ENCODE data around the gene CD247. TPM values are rescaled to one million over a fixed set of nuclear protein-coding genes. Genes with fewer than 3 reads are reported as not detected.

The CD247 gene
- total and polyA plus RNA-seq, 2 of the 13 experiments (the other 11 are each of a cell fraction or from before 2014, with no cell fraction given) = 0.20 TPM; not detected in 1

DNA sequence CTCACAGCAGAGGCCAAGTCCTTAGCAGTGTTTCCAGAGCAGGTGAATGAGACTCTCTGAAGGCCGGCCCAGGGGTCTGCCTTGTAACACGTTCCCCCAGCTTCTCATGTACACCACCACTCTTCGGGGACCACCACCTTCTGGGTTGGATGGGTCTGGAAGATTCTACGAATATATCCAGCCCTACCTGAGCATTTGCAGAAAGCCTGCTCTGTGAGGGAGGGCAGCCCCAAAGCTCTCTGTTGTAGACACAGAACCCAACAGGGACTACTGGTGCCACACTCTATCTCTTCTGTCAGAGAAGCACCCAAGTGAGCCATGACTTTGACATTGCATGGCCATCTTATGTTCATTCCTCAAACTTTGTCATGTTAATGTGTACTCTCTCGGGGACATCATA is 61.8 kb downstream of the CD247 start:
- H3K79me2 ChIP-seq (ENCODE audit: insufficient read depth, low read length) = no peaks in the 10 kb centered on the region
- H3K27me3 ChIP-seq (ENCODE audit: control insufficient read depth in 1 of 2, insufficient read depth in 2 of 2, low read length in 2 of 2) = peaks cover 7 to 52% of the 10 kb centered on the region in 2 experiments
- H3K9ac ChIP-seq (ENCODE audit: insufficient read depth, low read depth, low read length) = no peak overlapping the region
- peaks cover 6% of the 10 kb centered on the region for H3K4me1 ChIP-seq (ENCODE audit: insufficient read depth, low read length)
- BruUV-seq (replicated peaks) = no TSS peak
- in situ Hi-C loops (cut with HindIII; ENCODE audit: extremely low pct_ligation_motif_present, low pct_unique_long_range_greater_than_20kb) (no loop called here), intact Hi-C loops (cut with micrococcal nuclease; ENCODE audit: unreplicated experiment) (loop anchor here (5.0 kb wide), 1 partner anchor 389 kb away; no protein-coding TSS in a partner anchor)
- DNase-seq (ENCODE audit: low spot score) (no peak), ATAC-seq (peak; percentile 30), FAIRE-seq (no peak)
- H3K4me2 ChIP-seq (ENCODE audit: low read depth, low read length) = peak overlapping the region; percentile 90; the same call in 1 of the 2 replicates
- no peaks in the 10 kb centered on the region for H4K20me1 ChIP-seq (ENCODE audit: insufficient read depth, low read length)
- H2AFZ ChIP-seq (ENCODE audit: low read length) = no peak overlapping the region
- ChIA-PET CTCF (ENCODE audit: low intra/inter-chr PET ratio, low total read pairs) (no interaction called here), POLR2A (no interaction called here)
- peak overlapping the region in 1 of 3 experiments; percentile 79; a peak in 1 of 6 replicates for H3K4me3 ChIP-seq (replicated peaks in 1 of 3; ENCODE audit: insufficient read depth in 1 of 3, low read depth in 2 of 3, low read length in 3 of 3)
- H3K9me3 ChIP-seq (ENCODE audit: low read length) = no peaks in the 10 kb centered on the region
- H3K27ac ChIP-seq (ENCODE audit: extremely low read length, insufficient read depth, low read length) = no peak overlapping the region
- 33% methylated on average over 3 of the region's 5 CpGs for WGBS (ENCODE audit: low lambda C conversion rate)
- H3K36me3 ChIP-seq (replicated peaks in 1 of 2; ENCODE audit: control insufficient read depth in 1 of 2, insufficient read depth in 2 of 2, low read length in 2 of 2) = no peaks in the 10 kb centered on the region
- no peak for TF ChIP-seq HMG20B (CRISPR knock-in tag; conservative IDR thresholded peaks at IDR 0.05)
- TF ChIP-seq, protein P1, sequence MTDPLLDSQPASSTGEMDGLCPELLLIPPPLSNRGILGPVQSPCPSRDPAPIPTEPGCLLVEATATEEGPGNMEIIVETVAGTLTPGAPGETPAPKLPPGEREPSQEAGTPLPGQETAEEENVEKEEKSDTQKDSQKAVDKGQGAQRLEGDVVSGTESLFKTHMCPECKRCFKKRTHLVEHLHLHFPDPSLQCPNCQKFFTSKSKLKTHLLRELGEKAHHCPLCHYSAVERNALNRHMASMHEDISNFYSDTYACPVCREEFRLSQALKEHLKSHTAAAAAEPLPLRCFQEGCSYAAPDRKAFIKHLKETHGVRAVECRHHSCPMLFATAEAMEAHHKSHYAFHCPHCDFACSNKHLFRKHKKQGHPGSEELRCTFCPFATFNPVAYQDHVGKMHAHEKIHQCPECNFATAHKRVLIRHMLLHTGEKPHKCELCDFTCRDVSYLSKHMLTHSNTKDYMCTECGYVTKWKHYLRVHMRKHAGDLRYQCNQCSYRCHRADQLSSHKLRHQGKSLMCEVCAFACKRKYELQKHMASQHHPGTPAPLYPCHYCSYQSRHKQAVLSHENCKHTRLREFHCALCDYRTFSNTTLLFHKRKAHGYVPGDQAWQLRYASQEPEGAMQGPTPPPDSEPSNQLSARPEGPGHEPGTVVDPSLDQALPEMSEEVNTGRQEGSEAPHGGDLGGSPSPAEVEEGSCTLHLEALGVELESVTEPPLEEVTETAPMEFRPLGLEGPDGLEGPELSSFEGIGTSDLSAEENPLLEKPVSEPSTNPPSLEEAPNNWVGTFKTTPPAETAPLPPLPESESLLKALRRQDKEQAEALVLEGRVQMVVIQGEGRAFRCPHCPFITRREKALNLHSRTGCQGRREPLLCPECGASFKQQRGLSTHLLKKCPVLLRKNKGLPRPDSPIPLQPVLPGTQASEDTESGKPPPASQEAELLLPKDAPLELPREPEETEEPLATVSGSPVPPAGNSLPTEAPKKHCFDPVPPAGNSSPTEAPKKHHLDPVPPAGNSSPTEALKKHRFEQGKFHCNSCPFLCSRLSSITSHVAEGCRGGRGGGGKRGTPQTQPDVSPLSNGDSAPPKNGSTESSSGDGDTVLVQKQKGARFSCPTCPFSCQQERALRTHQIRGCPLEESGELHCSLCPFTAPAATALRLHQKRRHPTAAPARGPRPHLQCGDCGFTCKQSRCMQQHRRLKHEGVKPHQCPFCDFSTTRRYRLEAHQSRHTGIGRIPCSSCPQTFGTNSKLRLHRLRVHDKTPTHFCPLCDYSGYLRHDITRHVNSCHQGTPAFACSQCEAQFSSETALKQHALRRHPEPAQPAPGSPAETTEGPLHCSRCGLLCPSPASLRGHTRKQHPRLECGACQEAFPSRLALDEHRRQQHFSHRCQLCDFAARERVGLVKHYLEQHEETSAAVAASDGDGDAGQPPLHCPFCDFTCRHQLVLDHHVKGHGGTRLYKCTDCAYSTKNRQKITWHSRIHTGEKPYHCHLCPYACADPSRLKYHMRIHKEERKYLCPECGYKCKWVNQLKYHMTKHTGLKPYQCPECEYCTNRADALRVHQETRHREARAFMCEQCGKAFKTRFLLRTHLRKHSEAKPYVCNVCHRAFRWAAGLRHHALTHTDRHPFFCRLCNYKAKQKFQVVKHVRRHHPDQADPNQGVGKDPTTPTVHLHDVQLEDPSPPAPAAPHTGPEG (CRISPR knock-in tag; IDR thresholded peaks at IDR 0.05) = no peak
- no peak for TF ChIP-seq ONECUT2 (CRISPR knock-in tag; IDR thresholded peaks at IDR 0.05)
- TF ChIP-seq, protein P2, sequence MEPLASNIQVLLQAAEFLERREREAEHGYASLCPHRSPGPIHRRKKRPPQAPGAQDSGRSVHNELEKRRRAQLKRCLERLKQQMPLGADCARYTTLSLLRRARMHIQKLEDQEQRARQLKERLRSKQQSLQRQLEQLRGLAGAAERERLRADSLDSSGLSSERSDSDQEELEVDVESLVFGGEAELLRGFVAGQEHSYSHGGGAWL (CRISPR knock-in tag; IDR thresholded peaks at IDR 0.05) = no peak
- TF ChIP-seq, protein P3, sequence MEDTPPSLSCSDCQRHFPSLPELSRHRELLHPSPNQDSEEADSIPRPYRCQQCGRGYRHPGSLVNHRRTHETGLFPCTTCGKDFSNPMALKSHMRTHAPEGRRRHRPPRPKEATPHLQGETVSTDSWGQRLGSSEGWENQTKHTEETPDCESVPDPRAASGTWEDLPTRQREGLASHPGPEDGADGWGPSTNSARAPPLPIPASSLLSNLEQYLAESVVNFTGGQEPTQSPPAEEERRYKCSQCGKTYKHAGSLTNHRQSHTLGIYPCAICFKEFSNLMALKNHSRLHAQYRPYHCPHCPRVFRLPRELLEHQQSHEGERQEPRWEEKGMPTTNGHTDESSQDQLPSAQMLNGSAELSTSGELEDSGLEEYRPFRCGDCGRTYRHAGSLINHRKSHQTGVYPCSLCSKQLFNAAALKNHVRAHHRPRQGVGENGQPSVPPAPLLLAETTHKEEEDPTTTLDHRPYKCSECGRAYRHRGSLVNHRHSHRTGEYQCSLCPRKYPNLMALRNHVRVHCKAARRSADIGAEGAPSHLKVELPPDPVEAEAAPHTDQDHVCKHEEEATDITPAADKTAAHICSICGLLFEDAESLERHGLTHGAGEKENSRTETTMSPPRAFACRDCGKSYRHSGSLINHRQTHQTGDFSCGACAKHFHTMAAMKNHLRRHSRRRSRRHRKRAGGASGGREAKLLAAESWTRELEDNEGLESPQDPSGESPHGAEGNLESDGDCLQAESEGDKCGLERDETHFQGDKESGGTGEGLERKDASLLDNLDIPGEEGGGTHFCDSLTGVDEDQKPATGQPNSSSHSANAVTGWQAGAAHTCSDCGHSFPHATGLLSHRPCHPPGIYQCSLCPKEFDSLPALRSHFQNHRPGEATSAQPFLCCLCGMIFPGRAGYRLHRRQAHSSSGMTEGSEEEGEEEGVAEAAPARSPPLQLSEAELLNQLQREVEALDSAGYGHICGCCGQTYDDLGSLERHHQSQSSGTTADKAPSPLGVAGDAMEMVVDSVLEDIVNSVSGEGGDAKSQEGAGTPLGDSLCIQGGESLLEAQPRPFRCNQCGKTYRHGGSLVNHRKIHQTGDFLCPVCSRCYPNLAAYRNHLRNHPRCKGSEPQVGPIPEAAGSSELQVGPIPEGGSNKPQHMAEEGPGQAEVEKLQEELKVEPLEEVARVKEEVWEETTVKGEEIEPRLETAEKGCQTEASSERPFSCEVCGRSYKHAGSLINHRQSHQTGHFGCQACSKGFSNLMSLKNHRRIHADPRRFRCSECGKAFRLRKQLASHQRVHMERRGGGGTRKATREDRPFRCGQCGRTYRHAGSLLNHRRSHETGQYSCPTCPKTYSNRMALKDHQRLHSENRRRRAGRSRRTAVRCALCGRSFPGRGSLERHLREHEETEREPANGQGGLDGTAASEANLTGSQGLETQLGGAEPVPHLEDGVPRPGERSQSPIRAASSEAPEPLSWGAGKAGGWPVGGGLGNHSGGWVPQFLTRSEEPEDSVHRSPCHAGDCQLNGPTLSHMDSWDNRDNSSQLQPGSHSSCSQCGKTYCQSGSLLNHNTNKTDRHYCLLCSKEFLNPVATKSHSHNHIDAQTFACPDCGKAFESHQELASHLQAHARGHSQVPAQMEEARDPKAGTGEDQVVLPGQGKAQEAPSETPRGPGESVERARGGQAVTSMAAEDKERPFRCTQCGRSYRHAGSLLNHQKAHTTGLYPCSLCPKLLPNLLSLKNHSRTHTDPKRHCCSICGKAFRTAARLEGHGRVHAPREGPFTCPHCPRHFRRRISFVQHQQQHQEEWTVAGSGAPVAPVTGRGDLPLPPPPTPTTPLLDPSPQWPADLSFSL (CRISPR knock-in tag; IDR thresholded peaks at IDR 0.05) = no peak
- no peak for TF ChIP-seq MXD4 (CRISPR knock-in tag; IDR thresholded peaks at IDR 0.05)
- TF ChIP-seq SIX1 (CRISPR knock-in tag; IDR thresholded peaks at IDR 0.05; ENCODE audit: borderline replicate concordance) = no peak
- TF ChIP-seq ZNF543 (CRISPR knock-in tag; IDR thresholded peaks at IDR 0.05) = no peak
- no peak for TF ChIP-seq ZFY (CRISPR knock-in tag; IDR thresholded peaks at IDR 0.05)
- no peak for TF ChIP-seq ZNF430 (CRISPR knock-in tag; IDR thresholded peaks at IDR 0.05)
- TF ChIP-seq ZFX (CRISPR knock-in tag; IDR thresholded peaks at IDR 0.05; ENCODE audit: low read depth) = no peak
- TF ChIP-seq HMG20A (CRISPR knock-in tag; IDR thresholded peaks at IDR 0.05; ENCODE audit: borderline replicate concordance) = no peak
- TF ChIP-seq ATRX (CRISPR knock-in tag; IDR thresholded peaks at IDR 0.05; ENCODE audit: borderline replicate concordance) = no peak
- no peak for TF ChIP-seq SMAD9 (CRISPR knock-in tag; IDR thresholded peaks at IDR 0.05)
